NCI-H1694 treated with DMSO at 0.1 percent for 48 hours (cell line): ENCODE measurements around the gene PADI3.
"Not testable (repeated sequence)": the region's sequence is repeated elsewhere in the genome, so short reads cannot be mapped to it uniquely, and the experiment has no call there.

Experiments used
- DNase-seq: peaks from one replicate; lab custom pipeline; 2025; lab: John Stamatoyannopoulos, UW

PADI3 gene

DNA sequence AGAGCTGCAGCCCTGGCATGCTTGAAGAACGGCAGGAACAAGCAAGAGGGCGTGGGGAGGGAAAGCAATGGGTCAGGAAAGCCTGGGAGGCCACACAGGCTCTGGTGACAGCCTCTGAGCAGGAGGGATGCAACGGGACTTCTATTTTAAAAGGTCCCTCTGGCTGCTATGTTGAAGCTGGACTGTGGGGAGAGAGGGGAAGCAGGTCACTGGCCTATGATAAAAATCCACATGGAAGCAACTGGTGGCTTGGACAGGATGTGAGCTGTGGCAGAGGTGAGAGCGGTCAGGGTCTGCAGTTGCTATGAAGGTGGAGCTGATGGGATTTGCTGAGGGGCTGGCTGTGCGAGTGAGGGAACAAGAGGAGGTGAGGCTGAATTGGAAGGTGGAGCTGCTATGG is 32.8 kb upstream of the PADI3 start:
- no peak for DNase-seq

GRCh38 chr1:17217607-17218006 is 31.3 kb upstream of the PADI3 start:
- DNase-seq = no peak

- no peak for DNase-seq
These were observed 30.0 kb upstream of the PADI3 start for GRCh38 chr1:17218939-17219338.

DNA sequence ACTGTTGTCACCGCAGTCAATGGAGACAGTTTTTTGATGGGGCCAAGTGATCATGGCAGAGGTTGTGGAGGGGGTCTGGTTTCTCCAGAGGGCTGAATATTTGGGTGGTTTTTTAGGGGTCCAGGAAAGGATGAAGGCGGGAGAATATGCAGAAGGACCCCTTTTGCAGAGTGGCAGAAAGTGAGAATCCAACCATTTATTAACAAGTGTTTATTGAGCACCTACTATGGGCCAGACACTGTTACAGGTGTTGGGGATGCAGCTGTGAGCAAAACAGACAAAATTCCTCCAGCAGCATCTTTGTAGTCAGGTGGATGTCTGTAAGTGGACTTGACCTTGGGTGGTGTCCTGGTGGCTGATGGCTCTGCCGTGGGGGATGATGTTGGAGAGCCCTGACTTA is 28.6 kb upstream of the PADI3 start:
- DNase-seq = no peak

DNA sequence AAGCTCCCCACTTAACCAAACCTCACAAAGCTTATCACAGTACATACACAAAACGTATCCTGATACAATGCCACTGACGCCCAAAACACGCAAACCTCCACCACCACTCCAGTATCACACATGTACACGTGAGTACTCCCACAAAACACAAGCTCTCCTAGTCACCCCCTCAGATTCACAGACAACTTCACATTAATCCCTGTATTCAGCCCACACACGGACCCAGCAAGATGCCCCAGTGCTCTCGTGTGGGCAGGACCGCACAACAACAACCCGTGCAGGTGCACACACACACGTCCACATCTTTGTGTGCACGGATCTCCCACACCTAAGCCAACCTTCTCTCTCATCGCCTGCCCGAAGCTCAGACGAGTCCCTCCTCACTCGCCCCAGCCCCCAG is 26.3 kb upstream of the PADI3 start:
- DNase-seq = no peak

GRCh38 chr1:17224434-17224833 is 24.5 kb upstream of the PADI3 start:
- DNase-seq = no peak

DNA sequence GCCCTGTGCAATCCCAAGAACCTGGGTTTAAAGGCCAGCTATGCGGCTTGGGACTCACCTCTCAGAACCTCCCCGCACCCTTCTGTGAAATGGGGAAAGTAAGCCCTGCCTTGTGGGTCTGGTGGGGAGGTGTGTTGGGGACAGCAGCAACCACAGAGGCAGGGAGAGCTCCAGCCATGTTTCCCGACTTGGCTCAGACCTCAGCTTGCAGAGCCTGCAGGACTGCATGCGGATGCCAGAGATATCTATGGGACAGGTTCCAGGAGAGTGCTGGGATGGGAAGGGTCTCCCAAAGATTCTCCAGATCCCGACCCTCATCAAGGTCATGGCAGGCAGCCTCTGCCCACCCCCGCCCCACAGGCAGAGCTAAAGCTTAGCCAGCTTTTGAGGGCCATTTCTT is 23.8 kb upstream of the PADI3 start:
- no peak for DNase-seq

DNA sequence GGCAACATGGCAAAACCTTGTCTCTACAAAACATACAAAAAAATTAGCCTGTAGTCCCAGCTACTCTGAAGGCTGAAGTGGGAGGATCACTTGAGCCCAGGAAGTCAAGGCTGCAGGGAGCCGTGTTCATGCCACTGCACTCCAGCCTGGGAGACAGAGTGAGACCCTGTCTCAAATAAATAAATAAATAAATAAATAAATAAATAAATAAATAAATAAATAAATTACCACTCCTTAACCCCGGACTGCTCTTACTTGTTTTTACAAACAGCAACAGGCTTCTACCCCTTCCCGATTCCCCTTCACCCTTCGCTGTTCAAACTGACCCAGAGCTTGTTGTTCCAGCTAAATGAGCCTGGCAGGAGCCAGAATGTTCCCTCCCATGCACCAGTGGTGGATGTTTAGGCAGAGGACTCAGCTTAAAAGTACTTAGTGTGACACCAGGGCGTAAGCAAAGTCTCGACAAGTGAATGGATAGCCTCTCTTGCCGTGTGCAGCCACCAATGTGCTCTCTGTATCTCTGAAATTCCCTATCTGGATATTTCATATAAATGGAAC is 21.5 kb upstream of the PADI3 start:
- no peak for DNase-seq

DNA sequence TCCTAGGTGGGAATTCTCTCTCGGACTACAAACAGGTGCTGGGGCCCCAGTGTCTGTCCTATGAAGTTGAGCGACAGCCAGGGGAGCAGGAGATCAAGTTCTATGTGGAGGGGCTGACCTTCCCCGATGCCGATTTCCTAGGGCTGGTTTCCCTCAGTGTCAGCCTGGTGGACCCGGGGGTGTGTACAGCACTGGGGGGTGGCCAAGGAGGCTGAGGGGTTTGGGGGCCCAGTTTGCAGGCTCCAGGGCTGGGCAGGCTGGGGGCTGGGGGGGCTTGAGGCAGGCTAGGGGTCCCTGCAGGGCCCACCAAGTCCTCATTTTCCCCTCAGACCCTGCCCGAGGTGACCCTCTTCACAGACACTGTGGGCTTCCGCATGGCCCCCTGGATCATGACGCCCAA is 20.3 kb upstream of the PADI3 start:
- no peak for DNase-seq

- DNase-seq = no peak
These were observed 19.5 kb upstream of the PADI3 start for GRCh38 chr1:17229379-17229778.

- no peak for DNase-seq
These were observed 18.8 kb upstream of the PADI3 start for GRCh38 chr1:17230106-17230505.

DNA sequence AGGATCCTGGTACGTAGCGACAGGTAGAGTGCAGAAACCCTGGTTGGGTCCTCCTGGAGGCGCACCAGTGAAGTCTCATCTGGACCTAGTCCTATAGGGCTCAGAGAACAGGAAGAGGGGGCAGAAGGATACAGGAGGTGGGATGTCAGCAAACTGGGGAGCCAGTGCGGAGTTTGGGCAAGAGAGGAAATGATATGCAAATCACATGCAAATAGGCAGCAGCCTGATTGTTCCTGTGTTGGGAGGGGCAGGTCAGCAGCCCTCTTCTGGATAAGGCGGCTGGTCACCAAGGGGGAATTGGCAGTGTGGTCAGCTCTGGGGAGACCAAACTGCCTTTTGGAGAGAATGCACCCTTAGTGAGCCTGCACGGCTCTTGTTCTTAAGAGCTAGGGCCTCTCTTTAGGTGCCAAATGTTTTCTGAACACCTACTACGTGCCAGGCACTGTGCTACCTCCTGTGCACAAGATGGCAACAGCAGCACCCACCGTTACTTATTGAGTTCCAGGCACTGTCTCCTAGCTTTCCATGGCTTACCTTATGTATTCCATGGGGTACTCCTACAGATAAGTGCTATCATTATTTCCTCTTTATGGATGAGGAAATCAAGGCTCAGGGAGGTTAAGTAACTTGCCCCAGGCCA is 18.1 kb upstream of the PADI3 start:
- no peak for DNase-seq

GRCh38 chr1:17232759-17233661 is 15.9 kb upstream of the PADI3 start:
- no peak for DNase-seq

DNA sequence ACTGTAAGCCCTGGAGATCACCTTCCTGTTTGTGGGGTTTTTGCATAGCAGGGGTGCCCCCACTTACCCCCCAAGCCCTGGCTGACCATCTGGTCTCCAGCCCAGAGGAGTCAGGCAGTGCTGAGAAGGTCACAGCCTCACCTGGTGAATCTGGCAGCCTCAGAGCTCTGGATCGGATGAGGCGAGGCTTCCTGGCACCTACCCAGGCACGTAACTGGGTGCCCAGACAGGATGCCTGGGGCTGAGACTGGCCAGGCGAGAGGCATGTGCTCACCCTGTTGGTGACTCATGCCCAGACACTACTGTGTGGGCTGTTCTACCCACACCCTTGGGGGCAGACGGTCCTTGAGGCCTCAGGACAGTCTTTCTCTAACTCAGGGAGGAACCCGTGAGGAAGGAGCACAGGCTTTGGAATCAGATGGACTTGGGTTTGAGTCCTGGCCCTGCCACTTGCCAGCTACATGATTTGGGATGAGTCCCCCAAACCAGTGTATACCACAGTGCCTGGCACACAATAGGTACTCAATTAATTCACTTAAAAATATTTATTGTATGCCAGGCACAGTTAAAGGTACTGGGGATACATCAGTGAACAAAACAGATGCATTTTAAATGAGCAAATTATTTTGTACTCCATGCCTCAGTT is 15.1 kb upstream of the PADI3 start:
- DNase-seq = no peak

DNA sequence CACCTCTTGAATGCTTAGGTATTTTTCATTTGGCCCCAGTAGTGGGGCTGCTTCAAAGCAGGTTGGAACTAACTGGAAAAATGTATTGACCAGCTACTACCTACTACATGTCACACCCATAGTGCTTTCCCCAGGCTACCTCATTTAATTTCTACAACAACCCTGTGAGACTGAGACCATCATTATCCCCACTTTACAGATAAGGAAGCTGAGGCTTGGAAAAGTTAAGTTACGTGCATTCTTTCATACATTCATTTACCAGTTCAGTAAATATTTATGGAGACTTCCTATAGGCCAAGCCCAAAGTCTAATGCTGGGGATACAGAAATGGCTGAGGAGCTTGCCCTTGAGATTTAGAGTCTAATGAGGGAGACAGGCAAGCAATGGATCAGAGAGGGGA is 14.5 kb upstream of the PADI3 start:
- DNase-seq = no peak

DNA sequence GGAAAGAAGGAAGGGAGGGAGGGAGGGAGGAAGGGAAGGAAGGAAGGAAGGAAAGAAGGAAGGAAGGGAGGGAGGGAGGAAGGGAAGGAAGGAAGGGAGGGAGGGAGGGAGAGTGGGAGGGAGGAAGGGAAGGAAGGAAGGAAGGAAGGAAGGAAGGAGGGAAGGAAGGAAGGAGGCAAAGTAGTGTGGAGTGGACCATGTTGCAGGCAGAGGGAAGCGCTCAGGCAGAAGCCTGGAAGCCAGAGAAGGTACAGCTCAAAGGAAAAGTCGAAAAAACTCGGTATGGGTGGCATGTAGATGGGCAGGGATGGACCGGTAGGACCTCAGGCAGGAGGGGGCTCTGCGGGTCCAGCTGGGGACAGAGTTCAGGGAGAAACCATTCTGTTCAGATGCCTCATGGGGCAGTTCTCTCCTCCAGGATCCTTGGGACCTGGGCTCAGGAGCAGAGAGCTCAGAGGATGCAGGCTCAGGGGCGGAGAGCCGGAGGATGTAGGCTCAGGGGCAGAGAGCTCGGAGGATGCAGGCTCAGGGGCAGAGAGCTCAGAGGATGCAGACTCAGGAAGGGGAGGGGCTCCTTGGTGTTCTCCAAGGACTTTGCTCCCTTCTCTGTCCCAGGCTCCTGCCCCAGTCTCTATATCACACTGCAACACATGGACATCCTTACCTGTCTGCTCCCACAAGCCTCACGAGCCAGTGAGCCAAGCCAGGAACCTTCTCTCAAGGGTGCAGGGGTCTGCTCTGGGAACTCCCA is 13.6 kb upstream of the PADI3 start:
- no peak for DNase-seq

DNA sequence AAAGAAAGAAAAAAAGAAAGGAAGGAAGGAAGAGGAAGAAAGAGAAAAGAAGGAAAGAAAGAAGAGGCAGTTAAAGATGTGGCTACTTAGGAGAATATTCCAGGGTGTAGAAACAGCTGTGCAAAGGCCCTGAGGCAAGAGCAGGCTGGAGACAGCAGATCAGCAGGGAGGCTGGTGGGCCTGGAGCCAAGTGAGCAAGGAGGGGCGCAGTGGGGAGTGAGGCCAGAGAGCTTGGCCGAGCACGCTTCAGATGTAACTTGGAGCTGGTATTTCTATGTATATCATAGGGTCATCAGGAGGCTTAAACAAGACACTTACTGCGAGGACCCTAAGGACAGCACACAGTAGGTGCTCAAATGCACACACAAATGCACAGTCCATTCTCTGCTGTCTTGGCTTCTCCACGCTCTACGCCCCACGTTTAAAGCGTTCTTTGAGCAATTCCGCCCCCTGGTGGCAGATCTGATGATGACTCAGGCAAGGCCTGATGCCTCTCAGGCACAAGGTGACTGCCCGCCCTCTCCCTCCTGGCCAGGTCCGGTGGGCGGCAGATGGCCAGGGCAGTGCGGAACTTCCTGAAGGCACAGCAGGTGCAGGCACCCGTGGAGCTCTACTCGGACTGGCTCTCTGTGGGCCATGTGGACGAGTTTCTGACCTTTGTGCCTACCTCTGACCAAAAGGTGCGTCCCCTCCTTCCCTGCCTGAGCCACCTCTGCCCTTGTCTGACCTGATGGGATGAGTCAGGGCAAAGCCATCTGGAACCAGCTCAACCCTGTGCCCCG is 11.9 kb upstream of the PADI3 start:
- DNase-seq = peak; percentile 64

- DNase-seq = no peak
These were observed 11.4 kb upstream of the PADI3 start for GRCh38 chr1:17237561-17237903.

- peak; percentile 82 for DNase-seq
These were observed 9.5 kb upstream of the PADI3 start for GRCh38 chr1:17239420-17239819.

DNA sequence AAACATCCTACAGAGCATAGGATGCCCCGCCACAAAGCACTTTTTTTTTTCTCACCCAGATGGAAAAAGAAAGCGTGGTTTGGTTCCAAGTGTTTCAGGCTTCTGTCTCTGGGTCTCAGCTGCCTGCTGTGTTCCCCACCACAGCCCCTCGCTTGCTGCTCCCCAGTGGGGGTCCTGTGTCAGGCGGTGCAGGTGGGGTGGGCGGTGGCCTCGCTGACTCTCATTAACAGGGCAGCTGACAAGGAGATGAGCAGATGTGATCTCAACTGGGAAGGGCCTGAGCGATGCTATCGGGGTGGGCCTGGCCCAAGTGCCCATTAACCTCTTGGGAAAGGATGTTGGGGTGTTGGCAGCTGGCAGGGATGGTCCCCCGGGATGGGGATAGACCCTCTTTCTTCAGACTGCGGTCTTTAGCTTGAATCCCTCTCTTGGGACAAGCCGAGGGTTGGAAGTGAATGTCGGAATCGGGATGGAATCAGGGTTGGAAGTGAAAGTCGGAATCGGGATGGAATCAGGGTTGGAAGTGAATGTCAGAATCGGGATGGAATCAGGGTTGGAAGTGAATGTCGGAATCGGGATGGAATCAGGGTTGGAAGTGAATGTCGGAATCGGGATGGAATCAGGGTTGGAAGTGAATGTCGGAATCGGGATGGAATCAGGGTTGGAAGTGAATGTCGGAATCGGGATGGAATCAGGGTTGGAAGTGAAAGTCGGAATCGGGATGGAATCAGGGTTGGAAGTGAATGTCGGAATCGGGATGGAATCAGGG is 7.7 kb upstream of the PADI3 start:
- DNase-seq = peak; percentile 58

GRCh38 chr1:17241780-17242074 is 7.2 kb upstream of the PADI3 start:
- not testable (repeated sequence) for DNase-seq
